ENCODE measurements around the gene SPG11. TPM values are rescaled to one million over a fixed set of nuclear protein-coding genes. Genes with fewer than 3 reads are reported as not detected.

SPG11 gene
- total RNA-seq, 1 experiment from 2014 or later = 36.4 TPM

DNA sequence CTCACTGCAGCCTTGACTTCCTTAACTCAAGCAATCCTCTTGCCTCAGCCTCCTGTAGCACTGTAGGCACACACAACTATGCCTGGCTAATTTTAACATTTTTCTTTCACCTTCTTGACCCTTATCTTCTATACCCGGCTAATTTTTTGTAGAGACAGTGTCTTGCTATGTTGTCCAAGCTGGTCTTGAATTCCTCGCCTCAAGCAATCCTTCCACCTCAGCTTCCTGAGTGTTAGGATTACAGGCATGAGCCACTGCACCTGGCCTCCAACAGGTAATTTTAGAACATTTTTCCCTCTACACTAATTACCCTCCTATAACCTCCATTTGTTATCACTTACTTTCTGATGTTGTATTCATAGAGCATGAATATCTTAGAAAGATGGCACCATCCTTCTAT, 60.3 kb downstream of the SPG11 start:
- Histone ChIP-seq H3K27me3 (ENCODE audit: control insufficient read depth, insufficient read depth, low read length) (no peaks in the 10 kb centered on the region), H3K36me3 (replicated peaks; ENCODE audit: control insufficient read depth, insufficient read depth, low read length) (peaks cover 6% of the 10 kb centered on the region), H3K4me3 (ENCODE audit: insufficient read depth, low read depth, low read length) (no peak overlapping the region)
- DNase-seq = no peak

DNA sequence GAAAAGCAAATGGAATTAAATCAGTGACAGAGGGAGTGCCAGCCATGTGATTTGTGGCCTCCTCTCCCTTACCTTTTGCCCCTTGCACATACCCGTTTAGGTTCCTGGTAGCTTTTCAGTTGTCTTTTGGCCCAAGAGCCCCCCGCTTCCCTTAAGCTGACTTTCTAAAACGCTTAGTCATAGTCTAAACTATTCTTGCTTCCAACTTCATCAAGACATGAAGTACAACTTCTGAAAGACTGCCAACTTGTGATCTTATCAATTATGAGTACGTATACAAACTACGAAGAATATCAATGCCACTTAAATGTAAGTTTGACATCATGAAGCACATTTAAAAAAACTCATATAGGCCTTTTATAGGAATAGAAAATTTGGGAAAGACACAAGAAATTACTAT, 64.6 kb downstream of the SPG11 start:
- no peaks in the 10 kb centered on the region for H3K27me3 ChIP-seq (ENCODE audit: control insufficient read depth, insufficient read depth, low read length)
- no peak for DNase-seq

DNA sequence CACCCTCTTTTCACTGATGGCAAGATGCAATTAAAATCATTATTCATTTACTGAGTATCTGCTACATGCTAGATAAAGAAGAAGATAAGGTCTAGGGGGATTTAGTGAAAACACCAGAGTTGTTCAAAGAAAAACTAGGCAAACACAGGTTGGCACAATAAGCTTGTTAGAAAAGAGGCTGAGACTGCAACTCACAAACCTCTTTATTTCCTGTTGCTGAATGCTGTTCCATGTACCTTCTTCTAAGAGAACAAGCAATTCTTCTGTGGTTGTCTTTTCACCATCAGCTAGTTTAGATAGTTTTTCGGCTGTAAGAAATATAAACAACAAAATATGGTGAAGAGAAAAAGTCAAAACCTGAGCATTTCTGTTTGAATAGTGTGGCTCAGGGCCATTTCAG, 65.4 kb downstream of the SPG11 start:
- no peak for DNase-seq
- Histone ChIP-seq H3K27me3 (ENCODE audit: control insufficient read depth, insufficient read depth, low read length) (no peaks in the 10 kb centered on the region), H3K36me3 (replicated peaks; ENCODE audit: control insufficient read depth, insufficient read depth, low read length) (peaks cover 11% of the 10 kb centered on the region), H3K4me3 (ENCODE audit: insufficient read depth, low read depth, low read length) (no peak overlapping the region)

More for the DNA sequence above, 64.6 kb downstream of the SPG11 start:
- H3K4me3 ChIP-seq (ENCODE audit: insufficient read depth, low read depth, low read length) = no peak overlapping the region
- H3K36me3 ChIP-seq (replicated peaks; ENCODE audit: control insufficient read depth, insufficient read depth, low read length) = peaks cover 10% of the 10 kb centered on the region

DNA sequence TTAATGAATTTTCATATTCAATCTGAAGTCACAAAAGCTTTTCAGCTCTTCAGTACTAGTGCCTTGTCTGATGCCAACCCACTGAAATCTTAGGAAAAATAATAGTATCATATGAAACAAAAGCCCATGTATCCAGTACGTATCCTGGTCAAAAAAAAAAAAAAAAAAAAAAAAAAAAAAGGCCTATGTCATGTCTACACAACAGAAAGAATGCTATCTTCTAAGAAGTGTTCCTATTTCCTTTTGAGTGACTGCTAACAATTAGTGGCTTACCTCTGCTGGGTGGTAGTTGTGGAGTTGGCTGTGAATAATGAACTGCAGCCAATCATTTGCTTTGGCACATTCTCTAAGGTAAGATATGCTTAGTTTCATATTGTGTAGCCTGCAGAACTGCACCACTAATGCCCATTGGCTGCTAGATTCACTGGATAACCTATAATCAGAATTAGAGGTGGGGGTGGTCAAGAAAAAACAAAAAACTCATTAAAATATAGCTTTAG, 66.9 kb downstream of the SPG11 start:
- H3K4me3 ChIP-seq (ENCODE audit: insufficient read depth, low read depth, low read length) = no peak overlapping the region
- H3K36me3 ChIP-seq (replicated peaks; ENCODE audit: control insufficient read depth, insufficient read depth, low read length) = peaks cover 13% of the 10 kb centered on the region
- no peaks in the 10 kb centered on the region for H3K27me3 ChIP-seq (ENCODE audit: control insufficient read depth, insufficient read depth, low read length)
- no peak for DNase-seq

DNA sequence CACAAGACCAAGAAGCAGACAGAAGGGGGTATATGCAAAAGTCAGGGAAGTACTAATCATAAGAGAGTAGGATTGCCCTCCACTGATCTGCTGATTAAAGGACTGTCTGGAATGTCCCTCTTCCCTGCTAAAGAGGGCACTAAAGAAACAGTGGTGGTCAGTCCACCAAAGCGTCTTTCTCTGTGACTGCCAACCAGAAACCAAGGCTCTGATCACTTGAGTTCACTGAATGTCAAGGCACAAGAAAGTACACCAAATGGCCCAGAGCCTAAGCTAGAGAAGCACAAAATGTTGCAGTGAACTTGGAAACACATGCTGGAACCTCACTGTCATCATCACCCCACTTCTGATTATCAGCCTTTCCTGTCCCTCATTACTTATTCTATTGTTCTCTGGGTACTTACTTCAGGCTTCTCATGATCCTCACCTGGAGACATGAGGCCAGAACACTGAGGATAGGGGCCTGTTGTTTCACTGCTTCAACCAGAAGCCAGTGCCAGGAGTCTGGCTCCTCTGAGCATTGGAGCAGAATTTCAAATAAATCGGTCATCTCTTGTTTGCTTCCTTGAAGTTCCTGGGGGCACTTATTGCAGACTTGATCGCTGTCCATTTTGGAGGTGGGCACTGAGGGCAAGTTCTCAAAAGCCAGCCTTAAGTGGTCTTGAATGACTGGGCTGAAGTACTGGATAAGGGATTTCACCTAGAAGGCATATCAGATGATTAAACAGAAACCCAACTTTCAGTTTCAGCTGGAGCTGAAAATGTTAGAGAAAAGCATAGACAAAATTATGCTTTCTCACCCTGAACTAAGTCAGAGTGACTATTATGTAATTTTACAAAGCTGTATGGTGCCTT, 67.6 kb downstream of the SPG11 start:
- Histone ChIP-seq H3K27me3 (ENCODE audit: control insufficient read depth, insufficient read depth, low read length) (no peaks in the 10 kb centered on the region), H3K4me3 (ENCODE audit: insufficient read depth, low read depth, low read length) (no peak overlapping the region), H3K36me3 (replicated peaks; ENCODE audit: control insufficient read depth, insufficient read depth, low read length) (peaks cover 13% of the 10 kb centered on the region)
- no peak for DNase-seq

DNA sequence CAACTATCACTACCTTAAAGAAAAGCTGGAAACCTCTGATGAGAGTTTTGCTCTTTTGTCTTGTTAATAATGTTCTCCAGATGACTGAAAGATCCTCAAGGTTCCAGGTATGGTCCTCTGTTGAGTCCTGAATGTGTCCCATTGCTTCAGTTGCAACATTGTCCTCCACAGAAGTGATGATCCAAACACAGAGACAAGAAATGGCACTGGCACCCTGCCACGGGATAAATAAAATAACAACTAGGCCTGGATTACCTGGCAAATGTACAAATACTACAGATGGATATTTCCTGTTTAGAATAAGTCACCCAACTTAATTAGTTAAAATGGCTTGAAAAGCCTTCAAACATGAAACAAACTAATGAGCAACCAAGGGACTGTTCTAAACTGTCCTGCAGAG, 68.2 kb downstream of the SPG11 start:
- H3K27me3 ChIP-seq (ENCODE audit: control insufficient read depth, insufficient read depth, low read length) = no peaks in the 10 kb centered on the region

DNA sequence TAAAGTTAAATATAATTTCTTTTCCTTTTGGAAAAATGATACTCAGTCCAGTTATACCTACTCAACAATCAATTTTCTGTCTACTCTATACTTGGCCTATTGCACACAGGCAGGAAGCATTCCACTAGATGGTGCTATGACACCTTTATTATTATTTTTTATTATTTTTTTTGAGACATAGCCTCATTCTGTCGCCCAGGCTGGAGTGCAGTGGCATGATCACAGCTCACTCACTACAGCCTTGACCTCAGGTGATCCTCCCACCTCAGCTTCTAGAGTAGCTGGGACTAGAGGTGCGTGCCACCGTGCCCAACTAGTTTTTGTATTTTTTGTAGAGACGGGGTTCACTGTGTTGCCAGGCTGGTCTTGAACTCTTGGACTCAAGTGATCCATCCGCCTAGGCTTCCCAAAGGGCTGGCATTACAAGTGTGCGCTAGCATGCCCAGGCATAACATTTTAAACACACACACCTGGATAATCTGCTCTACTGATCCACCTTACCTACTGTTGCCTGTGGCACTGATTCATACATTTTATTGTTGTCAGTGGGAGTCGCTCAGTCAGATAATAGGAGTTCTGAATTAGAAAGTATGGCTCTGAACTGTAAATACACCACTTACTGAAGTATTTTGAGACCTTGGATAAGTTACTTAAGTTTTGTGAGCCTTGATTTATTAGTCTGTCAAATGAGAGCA, 70.3 kb downstream of the SPG11 start:
- H3K27me3 ChIP-seq (ENCODE audit: control insufficient read depth, insufficient read depth, low read length) = no peaks in the 10 kb centered on the region
- DNase-seq = no peak
- no peak overlapping the region for H3K4me3 ChIP-seq (ENCODE audit: insufficient read depth, low read depth, low read length)
- H3K36me3 ChIP-seq (replicated peaks; ENCODE audit: control insufficient read depth, insufficient read depth, low read length) = peaks cover 15% of the 10 kb centered on the region

More for the DNA sequence above, 68.2 kb downstream of the SPG11 start:
- no peak for DNase-seq
- peaks cover 14% of the 10 kb centered on the region for H3K36me3 ChIP-seq (replicated peaks; ENCODE audit: control insufficient read depth, insufficient read depth, low read length)
- no peak overlapping the region for H3K4me3 ChIP-seq (ENCODE audit: insufficient read depth, low read depth, low read length)

DNA sequence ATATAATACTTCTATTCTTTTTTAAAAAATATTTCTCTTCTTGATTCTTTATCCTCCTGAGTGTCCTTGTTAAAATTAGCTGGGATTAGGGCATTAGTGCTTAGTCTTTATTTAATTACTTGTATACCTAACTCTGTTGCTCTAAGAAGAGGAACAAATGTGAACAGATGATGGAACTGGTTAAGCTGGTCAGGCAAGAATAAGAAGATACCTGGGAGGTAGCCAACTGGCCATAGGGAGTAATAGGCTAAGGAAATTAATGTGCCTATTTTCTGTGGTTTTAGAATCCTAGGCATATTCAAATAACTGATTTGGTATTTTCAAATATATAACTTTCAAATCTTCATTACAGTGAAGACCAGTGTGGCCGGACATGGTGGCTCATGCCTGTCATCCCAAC, 72.1 kb downstream of the SPG11 start:
- Histone ChIP-seq H3K36me3 (replicated peaks; ENCODE audit: control insufficient read depth, insufficient read depth, low read length) (peaks cover 18% of the 10 kb centered on the region), H3K4me3 (ENCODE audit: insufficient read depth, low read depth, low read length) (no peak overlapping the region), H3K27me3 (ENCODE audit: control insufficient read depth, insufficient read depth, low read length) (no peaks in the 10 kb centered on the region)
- no peak for DNase-seq

DNA sequence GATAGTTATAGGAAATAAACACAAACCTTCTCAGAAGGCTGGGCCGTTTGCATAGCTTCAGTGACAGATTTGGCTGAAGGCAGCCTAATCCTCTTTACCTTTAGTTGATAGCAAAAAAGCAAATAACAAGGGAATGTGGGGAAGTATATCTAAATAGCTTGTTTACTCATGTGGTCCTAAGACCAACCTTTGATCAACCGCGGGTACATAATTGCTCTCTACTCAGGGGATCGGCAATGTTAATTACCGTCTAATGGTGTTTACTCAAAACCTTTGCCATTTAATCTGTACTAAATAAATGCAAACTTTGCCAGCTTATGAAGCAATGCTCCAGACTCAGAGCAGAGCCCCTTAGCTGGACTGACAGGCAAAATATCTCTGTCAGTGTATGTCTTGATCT, 74.9 kb downstream of the SPG11 start:
- Histone ChIP-seq H3K36me3 (replicated peaks; ENCODE audit: control insufficient read depth, insufficient read depth, low read length) (peaks cover 16% of the 10 kb centered on the region), H3K27me3 (ENCODE audit: control insufficient read depth, insufficient read depth, low read length) (no peaks in the 10 kb centered on the region), H3K4me3 (ENCODE audit: insufficient read depth, low read depth, low read length) (no peak overlapping the region)
- DNase-seq = no peak

DNA sequence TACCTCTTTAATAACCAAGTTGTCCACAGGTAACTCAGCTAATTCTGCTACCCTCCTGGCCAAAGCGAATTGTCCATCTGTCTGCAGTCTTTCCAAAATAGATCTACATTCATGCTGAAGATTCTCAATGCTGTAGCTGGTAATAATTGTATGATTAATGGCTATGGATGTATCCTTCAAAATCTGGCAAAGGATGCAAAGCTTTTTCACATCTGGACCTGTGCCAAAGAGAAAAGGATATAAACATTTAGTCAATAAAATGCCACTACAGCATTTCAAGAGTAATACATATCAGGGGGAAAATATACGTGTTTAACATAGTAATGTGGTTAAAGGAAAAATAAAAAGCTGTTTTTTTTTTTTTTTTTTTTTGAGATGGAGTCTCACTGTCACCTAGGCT, 77.8 kb downstream of the SPG11 start:
- peaks cover 14% of the 10 kb centered on the region for H3K36me3 ChIP-seq (replicated peaks; ENCODE audit: control insufficient read depth, insufficient read depth, low read length)
- no peak for DNase-seq
- no peak overlapping the region for H3K4me3 ChIP-seq (ENCODE audit: insufficient read depth, low read depth, low read length)
- no peaks in the 10 kb centered on the region for H3K27me3 ChIP-seq (ENCODE audit: control insufficient read depth, insufficient read depth, low read length)

DNA sequence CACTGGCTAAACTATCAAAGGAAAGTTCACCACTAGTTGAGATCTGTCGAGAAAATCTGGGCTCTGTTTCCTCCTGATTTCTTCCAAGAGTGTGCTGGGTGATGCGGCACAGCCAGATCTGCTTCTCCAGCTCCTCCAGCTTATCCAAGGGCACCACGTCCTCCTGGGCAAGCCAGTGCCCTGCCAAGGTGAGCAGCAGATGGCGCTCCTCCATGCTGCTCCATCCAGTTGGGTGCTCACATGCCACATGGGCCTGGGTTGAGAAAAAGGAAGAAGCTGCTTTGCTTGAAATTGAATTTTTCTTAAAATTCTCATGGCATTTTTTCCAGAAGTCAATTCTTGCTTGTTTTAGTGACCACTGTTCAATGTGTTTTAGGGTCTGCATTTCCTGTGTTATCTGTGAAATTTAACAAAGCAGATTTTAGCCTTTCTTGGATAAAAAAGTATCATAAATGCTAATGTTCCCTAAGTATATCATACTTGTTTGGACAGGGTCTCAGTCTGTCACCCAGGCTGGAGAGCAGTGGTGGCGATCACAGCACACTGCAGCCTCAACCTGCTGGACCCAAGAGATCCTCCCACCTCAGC, 79.2 kb downstream of the SPG11 start:
- peak; percentile 63 for DNase-seq
- H3K4me3 ChIP-seq (ENCODE audit: insufficient read depth, low read depth, low read length) = no peak overlapping the region
- H3K36me3 ChIP-seq (replicated peaks; ENCODE audit: control insufficient read depth, insufficient read depth, low read length) = peaks cover 12% of the 10 kb centered on the region
- no peaks in the 10 kb centered on the region for H3K27me3 ChIP-seq (ENCODE audit: control insufficient read depth, insufficient read depth, low read length)

DNA sequence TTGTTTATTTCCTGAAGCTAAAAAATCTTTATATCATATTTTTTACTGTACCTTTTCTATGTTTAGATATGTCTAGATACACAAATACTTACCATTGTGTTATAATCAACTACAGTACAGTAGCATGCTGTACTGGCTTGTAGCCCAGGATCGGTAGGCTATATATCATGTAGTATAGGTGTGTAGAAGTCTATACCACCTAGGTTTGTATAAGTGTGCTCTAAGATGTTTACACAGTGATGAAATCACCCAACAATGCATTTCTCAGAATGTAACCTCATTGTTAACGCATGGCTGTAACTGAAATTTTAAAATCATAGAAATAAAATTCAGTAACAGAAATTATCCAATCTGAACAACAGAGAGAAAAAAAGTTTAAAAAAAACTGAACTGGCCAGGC, 83.4 kb downstream of the SPG11 start:
- H3K4me3 ChIP-seq (ENCODE audit: insufficient read depth, low read depth, low read length) = no peak overlapping the region
- H3K36me3 ChIP-seq (replicated peaks; ENCODE audit: control insufficient read depth, insufficient read depth, low read length) = peaks cover 10% of the 10 kb centered on the region
- H3K27me3 ChIP-seq (ENCODE audit: control insufficient read depth, insufficient read depth, low read length) = no peaks in the 10 kb centered on the region
- DNase-seq = no peak

DNA sequence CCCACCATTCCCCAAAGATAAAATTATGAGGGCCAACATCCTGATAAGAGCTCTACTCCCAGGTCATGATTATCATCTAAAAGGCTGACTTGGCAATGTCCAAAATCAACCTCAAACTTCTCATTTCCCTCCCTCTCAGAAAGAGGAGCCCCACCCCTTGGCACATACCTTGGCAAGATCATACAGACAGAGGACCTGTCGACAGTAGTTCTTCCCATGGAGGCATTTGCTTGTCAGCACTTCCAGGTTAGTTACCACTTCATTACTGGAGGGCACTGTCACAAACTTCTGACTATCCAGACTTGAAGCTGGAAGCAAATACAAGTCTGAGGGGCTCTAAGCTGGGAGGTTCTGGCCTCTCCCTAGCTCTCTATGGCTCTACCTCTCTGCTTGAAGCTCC, 88.7 kb downstream of the SPG11 start:
- H3K36me3 ChIP-seq (replicated peaks; ENCODE audit: control insufficient read depth, insufficient read depth, low read length) = peaks cover 6% of the 10 kb centered on the region
- no peak overlapping the region for H3K4me3 ChIP-seq (ENCODE audit: insufficient read depth, low read depth, low read length)
- DNase-seq = no peak
- H3K27me3 ChIP-seq (ENCODE audit: control insufficient read depth, insufficient read depth, low read length) = no peaks in the 10 kb centered on the region

DNA sequence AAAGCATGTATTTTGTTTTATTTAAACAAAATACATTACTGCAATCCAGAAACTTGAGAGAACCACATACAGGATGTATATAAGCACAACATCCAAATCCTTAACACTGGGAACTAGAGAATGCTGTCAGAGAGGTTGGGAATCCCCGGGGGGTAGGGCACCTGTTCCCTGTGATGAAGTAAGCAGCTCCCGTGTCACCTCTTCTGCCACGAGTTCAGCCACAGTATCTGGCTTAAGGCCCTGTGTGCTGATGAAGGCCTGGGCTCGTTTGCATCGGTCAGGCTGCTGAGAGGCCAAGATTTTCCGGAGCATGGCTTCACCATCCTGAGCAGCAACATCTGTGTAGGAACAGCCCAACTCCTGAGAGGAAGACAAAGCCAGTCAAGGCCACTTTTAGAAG, 90.1 kb downstream of the SPG11 start:
- DNase-seq = no peak

DNA sequence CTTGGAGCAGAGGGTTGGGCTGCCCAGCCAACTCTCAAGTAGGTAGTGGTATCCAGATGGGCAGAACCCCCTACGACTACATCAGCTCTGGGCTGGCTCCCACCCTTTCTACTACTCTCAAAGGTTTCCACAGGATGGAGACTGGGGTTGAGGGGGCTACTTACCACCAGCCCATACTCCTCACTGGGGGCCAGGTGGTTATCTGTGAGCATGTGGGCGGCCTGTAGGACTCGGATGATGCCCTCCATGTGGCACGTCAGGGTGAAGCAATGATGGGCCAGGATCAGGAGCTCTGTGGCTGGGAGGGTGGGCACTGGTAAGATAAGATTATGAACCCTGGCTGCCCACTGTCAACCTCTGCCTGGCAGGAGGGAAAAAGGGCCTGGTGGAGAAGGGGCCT, 93.1 kb downstream of the SPG11 start:
- no peak for DNase-seq
- no peaks in the 10 kb centered on the region for H3K27me3 ChIP-seq (ENCODE audit: control insufficient read depth, insufficient read depth, low read length)
- no peak overlapping the region for H3K4me3 ChIP-seq (ENCODE audit: insufficient read depth, low read depth, low read length)
- peaks cover 19% of the 10 kb centered on the region for H3K36me3 ChIP-seq (replicated peaks; ENCODE audit: control insufficient read depth, insufficient read depth, low read length)

More for the DNA sequence above, 90.1 kb downstream of the SPG11 start:
- Histone ChIP-seq H3K36me3 (replicated peaks; ENCODE audit: control insufficient read depth, insufficient read depth, low read length) (peaks cover 6% of the 10 kb centered on the region), H3K4me3 (ENCODE audit: insufficient read depth, low read depth, low read length) (no peak overlapping the region), H3K27me3 (ENCODE audit: control insufficient read depth, insufficient read depth, low read length) (no peaks in the 10 kb centered on the region)
